ENCODE results near the gene IL5RA. TPM values are rescaled to one million over a fixed set of nuclear protein-coding genes. Genes with fewer than 3 reads are reported as not detected.

The IL5RA gene
- total RNA-seq, 1 experiment from 2014 or later = not detected

- Histone ChIP-seq H3K4me3 (replicated peaks in 1 of 2; ENCODE audit: low read depth in 1 of 2, low read length in 2 of 2) (no peak overlapping the region), H3K9me3 (ENCODE audit: control insufficient read depth in 1 of 2, insufficient read depth in 1 of 2, low read depth in 1 of 2, low read length in 2 of 2) (no peaks in the 10 kb centered on the region), H3K9me2 (ENCODE audit: insufficient read depth) (no peaks in the 10 kb centered on the region), H3K4me1 (ENCODE audit: control insufficient read depth in 1 of 2, insufficient read depth in 2 of 2, low read length in 2 of 2) (no peaks in the 10 kb centered on the region), H3K27me3 (ENCODE audit: insufficient read depth, low read length) (peaks cover 11% of the 10 kb centered on the region), H3K4me2 (ENCODE audit: low read length) (no peak overlapping the region), H4K20me1 (ENCODE audit: insufficient read depth) (no peaks in the 10 kb centered on the region), H3K9ac (ENCODE audit: low read length) (no peak overlapping the region), H2AFZ (ENCODE audit: low read depth, low read length, poor library complexity, severe bottlenecking) (no peak overlapping the region), H3K27ac (ENCODE audit: low read depth, low read length) (no peak overlapping the region), H3K79me2 (ENCODE audit: insufficient read depth, low read length) (no peaks in the 10 kb centered on the region), H3K36me3 (ENCODE audit: control insufficient read depth in 1 of 2, insufficient read depth in 2 of 2, low read length in 2 of 2) (no peaks in the 10 kb centered on the region)
- TF ChIP-seq ZBTB33 (IDR thresholded peaks at IDR 0.05; ENCODE audit: extremely low read depth, insufficient replicate concordance, low read length) (no peak), REST (IDR thresholded peaks at IDR 0.05; ENCODE audit: low read depth) (no peak), EZH2phosphoT487 (IDR thresholded peaks at IDR 0.05; ENCODE audit: borderline replicate concordance) (no peak)
- ChIA-PET CTCF (no interaction called here), POLR2A (no interaction called here), RAD21 (ENCODE audit: low non-redundant PET in 1 of 2, low total read pairs in 2 of 2, uncharacterized antibody in 2 of 2, unreplicated experiment in 2 of 2) (no interaction called here)
- ATAC-seq (no peak), DNase-seq (ENCODE audit: low read depth, low spot score) (no peak)
- intact Hi-C loops (cut with micrococcal nuclease) = no loop called here
- no TSS peak for BruUV-seq (replicated peaks)
Measured at GRCh38 chr3:3102751-3103150, 7.4 kb downstream of the IL5RA start.
